GM12878 (cell line): Measurements from ENCODE around the gene DGKI. TPM values are rescaled to one million over a fixed set of nuclear protein-coding genes. Genes with fewer than 3 reads are reported as not detected.

ENCODE experiments used
- ATAC-seq: fragments of 200-7000 bp; cut with Tn5 transposase; 3 replicates; pipeline ENCODE4 v1.9.1; 2020; ENCODE audit warnings: mild to moderate bottlenecking, moderate library complexity
- BruUV-seq: library from RNA; stranded (reverse); fragments of 400-500 nt; replicated peaks from 2 replicates; lab custom pipeline; 2021; lab: Mats Ljungman, UMichigan
- CTCF ChIA-PET: fragments of 300-600 bp; sonication (Branson Sonifier 250); formaldehyde crosslinking; extraction: SDS; loops from one replicate; lab custom pipeline; 2021; ENCODE audit warnings: inconsistent platforms; lab: Yijun Ruan, JAX
- POLR2A ChIA-PET: fragments of 350-600 bp; formaldehyde crosslinking; extraction: SDS; loops from one replicate; lab custom pipeline; 2021; ENCODE audit warnings: inconsistent platforms; lab: Charles Lee
- RAD21 ChIA-PET: fragments of 300-600 bp; sonication (Branson Sonifier 250); formaldehyde crosslinking; loops from one replicate; lab custom pipeline; 2023; ENCODE audit warnings: antibody characterized with exemption; ENCODE audit not compliant: unreplicated experiment; lab: Charles Lee
- SMC1A ChIA-PET: fragments of 300-600 bp; sonication (Branson Sonifier 250); formaldehyde crosslinking; loops from one replicate; lab custom pipeline; 2023; ENCODE audit not compliant: unreplicated experiment, uncharacterized antibody; lab: Charles Lee
- DNase-seq: peaks from one replicate; pipeline ENCODE4 v3.0.0-alpha.2; 2011; ENCODE audit warnings: low read depth, low spot score
- FAIRE-seq: peaks from 3 replicates; lab custom pipeline; 2011; peaks lifted over from hg19 to GRCh38; lab: Jason Lieb, UNC
- H2AFZ ChIP-seq: 2 replicates; pipeline ENCODE4 v1.6.0; 2011; ENCODE audit warnings: low read depth, low read length, control low read depth; ENCODE audit not compliant: control insufficient read depth
- H3K27ac ChIP-seq: 2 replicates; pipeline ENCODE4 v1.5.1; 2011; ENCODE audit warnings: control low read depth; ENCODE audit not compliant: control insufficient read depth, insufficient read depth
- H3K27me3 ChIP-seq, 2 experiments: replicated peaks in 1 of 2; 2 replicates each; pipeline versions ENCODE4 v1.6.0 to v1.6.1; 2011; ENCODE audit warnings: low read length in 1 of 2; ENCODE audit not compliant: control insufficient read depth in 2 of 2, insufficient read depth in 2 of 2
- H3K36me3 ChIP-seq, 2 experiments: 2 replicates each; pipeline ENCODE4 v1.5.1; 2011; ENCODE audit warnings: low read length in 1 of 2; ENCODE audit not compliant: control insufficient read depth in 2 of 2, insufficient read depth in 2 of 2
- H3K4me1 ChIP-seq: 2 replicates; pipeline ENCODE4 v1.6.1; 2011; ENCODE audit warnings: mild to moderate bottlenecking, low read length, moderate library complexity, mixed read lengths; ENCODE audit not compliant: control insufficient read depth, insufficient read depth
- H3K4me2 ChIP-seq: 2 replicates; pipeline ENCODE4 v1.6.0; 2011; ENCODE audit warnings: control low read depth; ENCODE audit not compliant: control insufficient read depth, insufficient read depth
- H3K4me3 ChIP-seq: fragments of 200-600 bp; sonication (generic); 2 replicates; pipeline ENCODE4 v1.5.1; 2016
- H3K79me2 ChIP-seq: 2 replicates; pipeline ENCODE4 v1.6.0; 2011; ENCODE audit warnings: low read length; ENCODE audit not compliant: control insufficient read depth, insufficient read depth
- H3K9ac ChIP-seq: 2 replicates; pipeline ENCODE4 v1.8.0; 2011; ENCODE audit warnings: low read length, control low read depth, mixed read lengths; ENCODE audit not compliant: control insufficient read depth, insufficient read depth
- H3K9me3 ChIP-seq: replicated peaks from 3 replicates; pipeline ENCODE4 v1.5.1; 2011; ENCODE audit warnings: mild to moderate bottlenecking, low read length; ENCODE audit not compliant: control insufficient read depth, insufficient read depth
- H4K20me1 ChIP-seq: 2 replicates; pipeline ENCODE4 v1.6.0; 2011; ENCODE audit not compliant: control insufficient read depth, insufficient read depth
- ASH2L ChIP-seq: fragments of 300-600, 200-600 bp; sonication (generic); IDR thresholded peaks from 2 replicates; pipeline ENCODE4 v1.6.1; 2017; ENCODE audit warnings: low read depth, mild to moderate bottlenecking, borderline replicate concordance
- BCL11A ChIP-seq: IDR thresholded peaks from 2 replicates; pipeline ENCODE4 v1.6.1; 2011; ENCODE audit warnings: low read depth, low read length
- CHD1 ChIP-seq: IDR thresholded peaks from 2 replicates; pipeline ENCODE4 v1.6.1; 2012; ENCODE audit warnings: low read depth, low read length, improper control_type of control experiment
- EGR1 ChIP-seq, 2 experiments: IDR thresholded peaks; 1 replicate in 1 of 2; 2 replicates in 1 of 2; pipeline ENCODE4 v1.6.1; 2011 to 2012; ENCODE audit warnings: low read depth in 2 of 2, low read length in 2 of 2, borderline replicate concordance in 1 of 2, mild to moderate bottlenecking in 1 of 2, moderate library complexity in 1 of 2
- FOXK2 ChIP-seq: fragments of 450-650 bp; IDR thresholded peaks from 2 replicates; pipeline ENCODE4 v1.6.1; 2017; ENCODE audit warnings: mild to moderate bottlenecking, moderate library complexity
- HDAC2 ChIP-seq: fragments of 200-600 bp; sonication (generic); IDR thresholded peaks from 2 replicates; pipeline ENCODE4 v1.6.1; 2017
- HSF1 ChIP-seq: fragments of 150-350 bp; IDR thresholded peaks from 2 replicates; pipeline ENCODE4 v1.6.1; 2014; ENCODE audit warnings: mild to moderate bottlenecking, low read depth, low read length
- IKZF2 ChIP-seq, 2 experiments: fragments of 450-650 bp; IDR thresholded peaks; 2 replicates each; pipeline ENCODE4 v1.6.1; 2017; ENCODE audit warnings: mild to moderate bottlenecking in 2 of 2, moderate library complexity in 2 of 2
- MAX ChIP-seq: IDR thresholded peaks from 2 replicates; pipeline ENCODE4 v1.6.1; 2012; ENCODE audit warnings: low read depth, low read length, improper control_type of control experiment
- RAD51 ChIP-seq: fragments of 450-650 bp; IDR thresholded peaks from 2 replicates; pipeline ENCODE4 v1.6.1; 2016; ENCODE audit warnings: moderate library complexity, mild to moderate bottlenecking, inconsistent platforms
- STAT1 ChIP-seq: fragments of 450-650 bp; conservative IDR thresholded peaks from 2 replicates; pipeline ENCODE4 v1.6.1; 2014; ENCODE audit warnings: antibody characterized with exemption, mild to moderate bottlenecking
- STAT3 ChIP-seq: IDR thresholded peaks from 2 replicates; pipeline ENCODE4 v1.6.1; 2011; ENCODE audit warnings: low read depth, low read length, improper control_type of control experiment
- ZNF622 ChIP-seq: fragments of 450-650 bp; IDR thresholded peaks from 2 replicates; pipeline ENCODE4 v1.6.1; 2017; ENCODE audit warnings: mild to moderate bottlenecking, inconsistent platforms
- WGBS: methylation state at CpG from one replicate; pipeline ENCODE4 v1.1.6; 2016; ENCODE audit warnings: low lambda C conversion rate; ENCODE audit not compliant: insufficient replicate concordance, insufficient coverage; ENCODE audit errors: missing lambda C conversion rate; 5-methylcytosine and 5-hydroxymethylcytosine counted together
- in situ Hi-C: fragments of 300-500 bp; cut with MboI; formaldehyde crosslinking; loops from 9 replicates; pipeline ENCODE4 v1.14.3; 2018; ENCODE audit warnings: mixed read lengths
- intact Hi-C: fragments of 100-400 bp; cut with micrococcal nuclease; formaldehyde crosslinking; loops from one replicate; pipeline ENCODE4 v1.14.2; 2022; ENCODE audit not compliant: unreplicated experiment
- polyA plus RNA-seq, 11 experiments: library from polyadenylated mRNA; depleted of rRNA in 4 of 11; unstranded in 6 of 11; stranded (reverse) in 5 of 11; fragments of >200 nt; fragmentation: Nextera tagmentation in 4 of 11; fragmentation: Illumina TruSeq in 1 of 11; extraction: Ambion mirVana in 4 of 11; extraction: Trizol in 1 of 11; gene quantifications; 1 replicate in 1 of 11; 2 replicates in 10 of 11; pipeline versions ENCODE4 v1.2.1 to v1.2.3, GENCODE V29; 2011 to 2016; ENCODE audit warnings: inconsistent platforms in 2 of 11, missing spikeins in 2 of 11, low read depth in 1 of 11
- total RNA-seq, 4 experiments: library from RNA; depleted of rRNA in 3 of 4; stranded (reverse); fragments of >200 nt in 3 of 4; fragmentation: Illumina TruSeq in 1 of 4; extraction: Trizol in 1 of 4; gene quantifications; 2 replicates each; pipeline versions ENCODE4 v1.2.1 to v1.2.3, GENCODE V29; 2013 to 2021
- TF ChIP-seq, protein P1 (sequence below): fragments of 450-650 bp; IDR thresholded peaks from 2 replicates; pipeline ENCODE4 v1.6.1; 2017; ENCODE audit warnings: borderline replicate concordance
- TF ChIP-seq, protein P2 (sequence below): IDR thresholded peaks from 2 replicates; pipeline ENCODE4 v1.6.1; 2012; ENCODE audit warnings: improper control_type of control experiment, low read depth, low read length; ENCODE audit not compliant: insufficient replicate concordance
- TF ChIP-seq, protein P3 (sequence below): fragments of 450-650 bp; IDR thresholded peaks from 2 replicates; pipeline ENCODE4 v1.6.1; 2016; ENCODE audit warnings: mild to moderate bottlenecking

The DGKI gene
- total and polyA plus RNA-seq, 10 of the 15 experiments (the other 5 are each of a cell fraction or from before 2014, with no cell fraction given): 10.4 to 37.1 (median 22.1) TPM

DNA sequence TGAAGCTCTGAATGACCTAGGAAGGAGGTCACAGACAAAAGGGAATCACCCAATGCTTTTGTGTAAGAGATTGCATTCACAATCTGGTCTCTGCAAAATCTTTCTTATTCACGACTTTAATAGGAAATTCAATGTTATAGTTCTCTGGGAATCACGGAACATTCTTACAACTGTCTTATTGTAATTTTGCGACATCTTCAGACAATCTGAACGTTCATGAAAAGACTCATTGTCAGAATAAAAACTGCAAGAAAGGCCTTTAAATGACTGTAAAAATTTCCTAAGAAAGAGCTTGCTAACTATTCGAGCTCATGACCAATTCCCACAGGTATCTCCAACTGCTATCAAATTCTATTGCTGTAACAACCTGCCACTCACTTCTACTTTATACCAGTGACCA, 130.7 kb downstream of the DGKI start:
- intact Hi-C loops: no loop called here
- H4K20me1 ChIP-seq: no peaks in the 10 kb centered on the region
- FAIRE-seq (no peak), DNase-seq (no peak), ATAC-seq (no peak)
- H3K79me2 ChIP-seq: no peaks in the 10 kb centered on the region
- H3K4me2 ChIP-seq: no peak overlapping the region
- SMC1A ChIA-PET: interaction anchor here (0.9 to 9.2 kb wide), 8 partner anchors 10 to 59 kb away, joined by 3 to 69 read pairs (median 5); no protein-coding TSS in a partner anchor
- H3K4me3 ChIP-seq: no peak overlapping the region
- POLR2A ChIA-PET: interaction anchor here (0.6 to 1.2 kb wide), 3 partner anchors 12 to 1605 kb away, joined by 3 to 5 read pairs (median 4); no protein-coding TSS in a partner anchor
- no TSS peak for BruUV-seq
- H3K36me3 ChIP-seq: no peaks in the 10 kb centered on the region
- no peaks in the 10 kb centered on the region for H3K27me3 ChIP-seq
- no peaks in the 10 kb centered on the region for H3K4me1 ChIP-seq
- WGBS: 52% methylated on average over 5 of the region's 5 CpGs
- CTCF ChIA-PET: interaction anchor here (0.5 to 1.6 kb wide), 3 partner anchors 11 to 1742 kb away, joined by 3 to 6 read pairs (median 3); no protein-coding TSS in a partner anchor
- H2AFZ ChIP-seq: no peak overlapping the region
- RAD21 ChIA-PET: interaction anchor here (1.2 to 1.4 kb wide), 3 partner anchors 20 to 179 kb away, joined by 3 read pairs; no protein-coding TSS in a partner anchor
- H3K9ac ChIP-seq: no peak overlapping the region
- H3K9me3 ChIP-seq: no peaks in the 10 kb centered on the region
- in situ Hi-C loops: no loop called here
- H3K27ac ChIP-seq: no peak overlapping the region
- TF ChIP-seq, protein P1, sequence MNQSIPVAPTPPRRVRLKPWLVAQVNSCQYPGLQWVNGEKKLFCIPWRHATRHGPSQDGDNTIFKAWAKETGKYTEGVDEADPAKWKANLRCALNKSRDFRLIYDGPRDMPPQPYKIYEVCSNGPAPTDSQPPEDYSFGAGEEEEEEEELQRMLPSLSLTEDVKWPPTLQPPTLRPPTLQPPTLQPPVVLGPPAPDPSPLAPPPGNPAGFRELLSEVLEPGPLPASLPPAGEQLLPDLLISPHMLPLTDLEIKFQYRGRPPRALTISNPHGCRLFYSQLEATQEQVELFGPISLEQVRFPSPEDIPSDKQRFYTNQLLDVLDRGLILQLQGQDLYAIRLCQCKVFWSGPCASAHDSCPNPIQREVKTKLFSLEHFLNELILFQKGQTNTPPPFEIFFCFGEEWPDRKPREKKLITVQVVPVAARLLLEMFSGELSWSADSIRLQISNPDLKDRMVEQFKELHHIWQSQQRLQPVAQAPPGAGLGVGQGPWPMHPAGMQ: no peak
- no peak for TF ChIP-seq HSF1
- TF ChIP-seq HDAC2: no peak
- TF ChIP-seq STAT1: no peak
- no peak for TF ChIP-seq FOXK2
- no peak for TF ChIP-seq ZNF622
- no peak for TF ChIP-seq RAD51
- TF ChIP-seq MAX: no peak
- TF ChIP-seq STAT3: no peak
- no peak for TF ChIP-seq EGR1 (IDR thresholded peaks at IDR 0.05; ENCODE audit: borderline replicate concordance in 1 of 2, low read depth in 2 of 2, low read length in 2 of 2)
- TF ChIP-seq ASH2L: no peak
- TF ChIP-seq, protein P2, sequence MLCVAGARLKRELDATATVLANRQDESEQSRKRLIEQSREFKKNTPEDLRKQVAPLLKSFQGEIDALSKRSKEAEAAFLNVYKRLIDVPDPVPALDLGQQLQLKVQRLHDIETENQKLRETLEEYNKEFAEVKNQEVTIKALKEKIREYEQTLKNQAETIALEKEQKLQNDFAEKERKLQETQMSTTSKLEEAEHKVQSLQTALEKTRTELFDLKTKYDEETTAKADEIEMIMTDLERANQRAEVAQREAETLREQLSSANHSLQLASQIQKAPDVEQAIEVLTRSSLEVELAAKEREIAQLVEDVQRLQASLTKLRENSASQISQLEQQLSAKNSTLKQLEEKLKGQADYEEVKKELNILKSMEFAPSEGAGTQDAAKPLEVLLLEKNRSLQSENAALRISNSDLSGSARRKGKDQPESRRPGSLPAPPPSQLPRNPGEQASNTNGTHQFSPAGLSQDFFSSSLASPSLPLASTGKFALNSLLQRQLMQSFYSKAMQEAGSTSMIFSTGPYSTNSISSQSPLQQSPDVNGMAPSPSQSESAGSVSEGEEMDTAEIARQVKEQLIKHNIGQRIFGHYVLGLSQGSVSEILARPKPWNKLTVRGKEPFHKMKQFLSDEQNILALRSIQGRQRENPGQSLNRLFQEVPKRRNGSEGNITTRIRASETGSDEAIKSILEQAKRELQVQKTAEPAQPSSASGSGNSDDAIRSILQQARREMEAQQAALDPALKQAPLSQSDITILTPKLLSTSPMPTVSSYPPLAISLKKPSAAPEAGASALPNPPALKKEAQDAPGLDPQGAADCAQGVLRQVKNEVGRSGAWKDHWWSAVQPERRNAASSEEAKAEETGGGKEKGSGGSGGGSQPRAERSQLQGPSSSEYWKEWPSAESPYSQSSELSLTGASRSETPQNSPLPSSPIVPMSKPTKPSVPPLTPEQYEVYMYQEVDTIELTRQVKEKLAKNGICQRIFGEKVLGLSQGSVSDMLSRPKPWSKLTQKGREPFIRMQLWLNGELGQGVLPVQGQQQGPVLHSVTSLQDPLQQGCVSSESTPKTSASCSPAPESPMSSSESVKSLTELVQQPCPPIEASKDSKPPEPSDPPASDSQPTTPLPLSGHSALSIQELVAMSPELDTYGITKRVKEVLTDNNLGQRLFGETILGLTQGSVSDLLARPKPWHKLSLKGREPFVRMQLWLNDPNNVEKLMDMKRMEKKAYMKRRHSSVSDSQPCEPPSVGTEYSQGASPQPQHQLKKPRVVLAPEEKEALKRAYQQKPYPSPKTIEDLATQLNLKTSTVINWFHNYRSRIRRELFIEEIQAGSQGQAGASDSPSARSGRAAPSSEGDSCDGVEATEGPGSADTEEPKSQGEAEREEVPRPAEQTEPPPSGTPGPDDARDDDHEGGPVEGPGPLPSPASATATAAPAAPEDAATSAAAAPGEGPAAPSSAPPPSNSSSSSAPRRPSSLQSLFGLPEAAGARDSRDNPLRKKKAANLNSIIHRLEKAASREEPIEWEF: no peak
- TF ChIP-seq IKZF2 (IDR thresholded peaks at IDR 0.05): no peak
- TF ChIP-seq CHD1: no peak
- no peak for TF ChIP-seq BCL11A
- TF ChIP-seq, protein P3, sequence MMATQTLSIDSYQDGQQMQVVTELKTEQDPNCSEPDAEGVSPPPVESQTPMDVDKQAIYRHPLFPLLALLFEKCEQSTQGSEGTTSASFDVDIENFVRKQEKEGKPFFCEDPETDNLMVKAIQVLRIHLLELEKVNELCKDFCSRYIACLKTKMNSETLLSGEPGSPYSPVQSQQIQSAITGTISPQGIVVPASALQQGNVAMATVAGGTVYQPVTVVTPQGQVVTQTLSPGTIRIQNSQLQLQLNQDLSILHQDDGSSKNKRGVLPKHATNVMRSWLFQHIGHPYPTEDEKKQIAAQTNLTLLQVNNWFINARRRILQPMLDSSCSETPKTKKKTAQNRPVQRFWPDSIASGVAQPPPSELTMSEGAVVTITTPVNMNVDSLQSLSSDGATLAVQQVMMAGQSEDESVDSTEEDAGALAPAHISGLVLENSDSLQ: no peak
